MM.1S (cell line): ENCODE measurements around the gene PLS1.

Source experiments
- DNase-seq: peaks from one replicate; pipeline ENCODE4 v3.0.0-alpha.2; 2015
- H2AFZ ChIP-seq: fragments of 300-600 bp; sonication (generic); 2 replicates; pipeline ENCODE4 v1.6.0; 2016; ENCODE audit warnings: antibody characterized with exemption, low read length
- H3F3A ChIP-seq: fragments of 300-600 bp; sonication (generic); 2 replicates; pipeline ENCODE4 v1.6.1; 2016; ENCODE audit warnings: mild to moderate bottlenecking, antibody characterized with exemption, low read length, moderate library complexity, mixed read lengths; ENCODE audit not compliant: insufficient read depth
- H3K27ac ChIP-seq: fragments of 300-600 bp; sonication (generic); 2 replicates; pipeline ENCODE4 v1.5.1; 2016; ENCODE audit warnings: mild to moderate bottlenecking, low read length
- H3K27me3 ChIP-seq: fragments of 300-600 bp; sonication (generic); replicated peaks from 2 replicates; pipeline ENCODE4 v1.6.0; 2016; ENCODE audit warnings: low read length; ENCODE audit not compliant: insufficient read depth
- H3K36me3 ChIP-seq: fragments of 300-600 bp; sonication (generic); replicated peaks from 2 replicates; pipeline ENCODE4 v1.6.1; 2016; ENCODE audit warnings: mild to moderate bottlenecking, low read length, mixed read lengths; ENCODE audit not compliant: insufficient read depth
- H3K4me1 ChIP-seq: fragments of 300-600 bp; sonication (generic); 2 replicates; pipeline ENCODE4 v1.6.1; 2016; ENCODE audit warnings: low read length, mixed read lengths
- H3K4me2 ChIP-seq: fragments of 300-600 bp; sonication (generic); 2 replicates; pipeline ENCODE4 v1.6.0; 2016; ENCODE audit warnings: low read depth, low read length
- H3K4me3 ChIP-seq: fragments of 300-600 bp; sonication (generic); 2 replicates; pipeline ENCODE4 v1.5.1; 2016; ENCODE audit warnings: low read length, mixed read lengths
- H3K79me2 ChIP-seq: fragments of 300-600 bp; sonication (generic); 2 replicates; pipeline ENCODE4 v1.6.1; 2016; ENCODE audit warnings: mixed run types, low read length, mixed read lengths
- H3K9ac ChIP-seq: fragments of 300-600 bp; sonication (generic); 2 replicates; pipeline ENCODE4 v1.6.1; 2016; ENCODE audit warnings: low read length, mixed read lengths
- H3K9me2 ChIP-seq: fragments of 300-600 bp; sonication (generic); replicated peaks from 2 replicates; pipeline ENCODE4 v1.6.1; 2016; ENCODE audit warnings: mild to moderate bottlenecking, low read length, mixed read lengths; ENCODE audit not compliant: insufficient read depth
- H3K9me3 ChIP-seq: fragments of 300-600 bp; sonication (generic); replicated peaks from 2 replicates; pipeline ENCODE4 v1.6.1; 2016; ENCODE audit warnings: mild to moderate bottlenecking, low read length, mixed read lengths; ENCODE audit not compliant: insufficient read depth
- H4K20me1 ChIP-seq: fragments of 300-600 bp; sonication (generic); 2 replicates; pipeline ENCODE4 v1.6.1; 2016; ENCODE audit warnings: mild to moderate bottlenecking, low read length, moderate library complexity, mixed read lengths; ENCODE audit not compliant: insufficient read depth
- EZH2 ChIP-seq: fragments of 300-600 bp; sonication (generic); optimal IDR thresholded peaks from 2 replicates; pipeline ENCODE3; 2017; ENCODE audit warnings: low read depth, mild to moderate bottlenecking, antibody characterized with exemption, low read length, mixed read lengths
- EZH2phosphoT487 ChIP-seq: fragments of 300-600 bp; sonication (generic); IDR thresholded peaks from 2 replicates; pipeline ENCODE4 v1.6.1; 2018; ENCODE audit warnings: antibody characterized with exemption, low read length
- TF ChIP-seq, protein P1 (sequence below): fragments of 300-600 bp; sonication (generic); IDR thresholded peaks from 2 replicates; pipeline ENCODE4 v1.5.1; 2016; ENCODE audit warnings: antibody characterized with exemption, low read length, mixed read lengths

The PLS1 gene

GRCh38 chr3:142690613-142691012 is 94.4 kb downstream of the PLS1 start:
- no peak for DNase-seq
- Histone ChIP-seq H3K79me2 (no peaks in the 10 kb centered on the region), H3K27me3 (no peaks in the 10 kb centered on the region), H3K9ac (no peak overlapping the region), H3F3A (no peaks in the 10 kb centered on the region), H2AFZ (no peak overlapping the region), H3K4me3 (no peak overlapping the region), H3K36me3 (no peaks in the 10 kb centered on the region), H3K4me2 (no peak overlapping the region), H3K9me3 (no peaks in the 10 kb centered on the region), H3K27ac (no peak overlapping the region), H4K20me1 (no peaks in the 10 kb centered on the region), H3K9me2 (no peaks in the 10 kb centered on the region), H3K4me1 (no peaks in the 10 kb centered on the region)
- TF ChIP-seq EZH2 = no peak
- TF ChIP-seq EZH2phosphoT487 = no peak
- TF ChIP-seq, protein P1, sequence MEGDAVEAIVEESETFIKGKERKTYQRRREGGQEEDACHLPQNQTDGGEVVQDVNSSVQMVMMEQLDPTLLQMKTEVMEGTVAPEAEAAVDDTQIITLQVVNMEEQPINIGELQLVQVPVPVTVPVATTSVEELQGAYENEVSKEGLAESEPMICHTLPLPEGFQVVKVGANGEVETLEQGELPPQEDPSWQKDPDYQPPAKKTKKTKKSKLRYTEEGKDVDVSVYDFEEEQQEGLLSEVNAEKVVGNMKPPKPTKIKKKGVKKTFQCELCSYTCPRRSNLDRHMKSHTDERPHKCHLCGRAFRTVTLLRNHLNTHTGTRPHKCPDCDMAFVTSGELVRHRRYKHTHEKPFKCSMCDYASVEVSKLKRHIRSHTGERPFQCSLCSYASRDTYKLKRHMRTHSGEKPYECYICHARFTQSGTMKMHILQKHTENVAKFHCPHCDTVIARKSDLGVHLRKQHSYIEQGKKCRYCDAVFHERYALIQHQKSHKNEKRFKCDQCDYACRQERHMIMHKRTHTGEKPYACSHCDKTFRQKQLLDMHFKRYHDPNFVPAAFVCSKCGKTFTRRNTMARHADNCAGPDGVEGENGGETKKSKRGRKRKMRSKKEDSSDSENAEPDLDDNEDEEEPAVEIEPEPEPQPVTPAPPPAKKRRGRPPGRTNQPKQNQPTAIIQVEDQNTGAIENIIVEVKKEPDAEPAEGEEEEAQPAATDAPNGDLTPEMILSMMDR = no peak

DNA sequence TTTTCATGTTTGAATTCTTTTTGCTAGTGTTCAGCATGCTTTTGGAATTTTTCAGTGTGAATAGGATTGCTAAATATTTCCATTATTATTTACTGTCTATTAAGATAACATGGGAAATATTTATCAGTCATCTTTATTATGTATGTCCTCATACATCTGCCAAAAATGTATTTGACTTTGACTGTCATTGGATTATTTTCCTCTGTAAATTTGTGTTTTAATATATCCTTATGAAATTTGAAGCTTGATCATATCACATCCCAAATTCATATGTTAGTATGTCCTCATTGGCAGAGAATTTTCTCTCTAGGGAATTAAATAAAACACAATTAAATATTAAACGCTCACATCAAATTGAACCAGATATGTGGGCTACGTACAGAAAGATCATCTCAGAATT is 95.3 kb downstream of the PLS1 start:
- TF ChIP-seq EZH2 = no peak
- TF ChIP-seq, protein P1 = no peak
- no peak for TF ChIP-seq EZH2phosphoT487
- Histone ChIP-seq H3K27ac (no peak overlapping the region), H3K9me3 (no peaks in the 10 kb centered on the region), H3K4me2 (no peak overlapping the region), H2AFZ (no peak overlapping the region), H3K27me3 (no peaks in the 10 kb centered on the region), H3K9ac (no peak overlapping the region), H3K4me1 (no peaks in the 10 kb centered on the region), H3F3A (no peaks in the 10 kb centered on the region), H3K79me2 (no peaks in the 10 kb centered on the region), H4K20me1 (no peaks in the 10 kb centered on the region), H3K4me3 (no peak overlapping the region), H3K9me2 (no peaks in the 10 kb centered on the region), H3K36me3 (no peaks in the 10 kb centered on the region)
- DNase-seq = no peak

DNA sequence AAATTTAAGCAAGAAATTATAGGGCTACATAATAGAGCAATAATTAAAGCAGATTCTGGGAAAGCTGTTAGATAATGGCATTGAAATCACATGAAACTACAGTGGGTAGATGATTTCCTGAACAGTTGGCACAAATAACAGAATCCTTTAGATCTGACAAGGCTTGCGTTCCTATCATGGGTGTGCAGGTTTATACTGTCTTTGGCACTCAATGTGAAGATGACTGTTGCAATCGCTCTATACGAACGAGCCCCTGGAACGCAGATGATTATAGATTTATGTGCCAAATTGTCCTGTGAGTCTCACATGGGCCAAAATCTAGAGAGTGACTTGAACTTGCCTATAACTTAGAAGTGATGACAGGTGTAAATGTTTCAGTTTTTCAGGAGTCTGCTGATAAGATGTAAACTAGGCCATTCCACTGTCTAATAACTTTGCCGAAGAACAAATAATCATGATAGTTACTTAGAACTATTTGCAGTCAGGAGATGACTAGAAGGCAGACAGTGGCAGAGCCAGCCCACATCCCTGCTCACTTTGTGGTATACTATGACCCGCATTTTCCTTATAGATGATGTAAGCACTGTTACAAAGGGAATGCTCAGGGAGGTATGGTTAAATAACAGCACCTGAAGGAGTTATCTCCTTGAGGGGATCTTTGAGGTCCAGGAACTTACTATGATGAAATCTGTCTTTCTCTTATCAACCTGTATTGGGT is 97.1 kb downstream of the PLS1 start:
- Histone ChIP-seq H3K9me2 (no peaks in the 10 kb centered on the region), H3F3A (no peaks in the 10 kb centered on the region), H3K4me2 (no peak overlapping the region), H3K27me3 (no peaks in the 10 kb centered on the region), H3K9me3 (no peaks in the 10 kb centered on the region), H3K27ac (no peak overlapping the region), H3K79me2 (no peaks in the 10 kb centered on the region), H3K9ac (no peak overlapping the region), H3K4me1 (no peaks in the 10 kb centered on the region), H2AFZ (no peak overlapping the region), H3K36me3 (no peaks in the 10 kb centered on the region), H4K20me1 (no peaks in the 10 kb centered on the region), H3K4me3 (no peak overlapping the region)
- TF ChIP-seq EZH2phosphoT487 = no peak
- TF ChIP-seq EZH2 = no peak
- TF ChIP-seq, protein P1 = no peak
- no peak for DNase-seq
